ENCODE data around the gene P2RY10.
"Not testable (repeated sequence)": the region's sequence is repeated elsewhere in the genome, so short reads cannot be mapped to it uniquely, and the experiment has no call there.

Gene P2RY10, protein sequence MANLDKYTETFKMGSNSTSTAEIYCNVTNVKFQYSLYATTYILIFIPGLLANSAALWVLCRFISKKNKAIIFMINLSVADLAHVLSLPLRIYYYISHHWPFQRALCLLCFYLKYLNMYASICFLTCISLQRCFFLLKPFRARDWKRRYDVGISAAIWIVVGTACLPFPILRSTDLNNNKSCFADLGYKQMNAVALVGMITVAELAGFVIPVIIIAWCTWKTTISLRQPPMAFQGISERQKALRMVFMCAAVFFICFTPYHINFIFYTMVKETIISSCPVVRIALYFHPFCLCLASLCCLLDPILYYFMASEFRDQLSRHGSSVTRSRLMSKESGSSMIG

DNA sequence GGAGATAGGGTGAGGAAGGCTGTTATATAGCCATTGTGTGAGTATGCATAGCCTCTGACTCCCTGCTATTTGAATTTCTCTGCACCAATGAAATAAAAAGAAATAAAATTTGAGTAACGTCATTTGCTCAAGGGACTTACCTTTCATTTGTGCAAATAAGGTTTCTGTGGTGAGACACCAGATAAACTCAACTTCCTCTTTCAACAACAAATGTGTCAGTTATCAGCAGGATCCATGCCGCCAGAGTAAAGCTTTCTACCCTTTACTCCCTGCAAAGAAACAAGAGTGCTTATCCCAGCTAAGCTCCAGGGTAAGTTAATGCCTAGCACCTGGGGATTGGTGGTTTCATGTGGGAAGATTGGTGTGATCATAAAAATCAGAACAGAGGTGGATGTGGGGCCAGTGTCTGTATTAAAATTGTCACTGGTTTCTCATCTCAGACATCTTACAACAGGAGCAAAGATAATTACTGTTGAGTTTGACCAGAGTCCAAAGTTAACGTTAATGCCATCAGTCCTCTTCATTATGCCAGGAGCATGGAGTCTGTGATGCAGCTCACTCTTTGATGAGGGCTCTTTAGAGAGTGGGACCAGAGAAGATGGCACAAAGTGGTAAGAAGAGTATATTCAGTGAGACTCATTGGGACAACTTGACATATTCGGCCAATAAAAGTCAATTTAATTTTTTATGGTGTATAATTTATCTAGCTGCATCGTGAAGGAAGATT, at the start of gene P2RY10:
P2RY10 (plus strand) TSS at position 206 of the 727 bp plus-strand sequence. CDS start 15,130 bp downstream, outside the sequence.
- no peak for DNase-seq

DNA sequence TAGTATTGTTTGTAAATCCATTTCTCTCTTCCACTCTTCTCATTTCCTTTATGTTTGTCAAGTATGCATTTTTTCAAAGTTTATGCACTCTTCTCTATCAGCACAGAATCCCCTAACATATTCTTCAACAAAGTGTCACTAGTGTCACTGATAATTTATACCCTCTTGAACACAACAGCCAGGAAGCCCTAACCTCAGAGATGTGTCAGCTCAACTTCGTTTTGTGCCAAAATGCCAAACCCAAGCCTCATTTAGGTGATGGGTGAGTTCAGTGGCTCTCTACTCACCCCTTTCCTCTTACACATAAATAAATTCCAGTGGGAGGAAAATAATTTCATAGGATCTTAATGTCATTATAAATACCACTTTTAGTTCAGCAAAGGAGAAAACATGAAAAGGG, 22.4 kb upstream of the P2RY10 start:
- no peak for DNase-seq

DNA sequence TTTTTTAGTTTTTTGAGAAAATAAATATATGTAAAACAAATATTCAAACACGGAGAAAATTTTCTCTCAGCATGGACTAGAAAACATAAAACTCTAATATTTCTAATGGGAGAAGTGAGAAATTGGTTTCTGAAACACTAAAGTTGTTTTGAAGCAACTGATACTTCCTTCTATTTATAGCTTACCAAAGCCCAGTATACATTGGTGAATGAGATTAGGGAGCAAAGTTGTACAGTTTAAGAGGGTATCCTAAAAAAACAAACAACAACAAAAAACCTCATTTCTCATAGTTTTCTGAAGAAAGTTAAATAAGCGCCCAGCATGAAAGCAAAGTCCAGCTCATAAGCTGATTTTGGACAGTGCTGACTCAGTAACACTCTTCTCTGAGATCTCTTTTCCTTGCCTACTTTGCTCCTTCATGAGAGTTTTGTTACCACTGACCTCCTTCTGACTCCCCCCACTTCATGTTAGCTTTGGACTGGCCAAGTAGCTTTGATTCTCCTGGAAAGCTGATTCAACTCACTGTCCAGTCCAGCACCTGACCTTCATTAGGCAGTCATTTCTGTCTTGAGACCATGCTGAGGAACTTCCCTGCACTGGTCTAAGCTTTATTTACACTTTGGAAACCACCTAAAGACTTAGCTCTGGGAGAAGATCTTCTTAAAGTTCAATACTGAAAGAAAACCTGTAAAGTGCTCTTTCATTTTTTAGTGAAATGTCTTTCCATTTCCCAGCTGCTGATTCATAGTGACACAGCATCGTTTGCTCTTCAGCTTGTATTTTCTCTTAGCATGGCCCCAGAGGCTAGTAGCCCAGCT, 21.8 kb upstream of the P2RY10 start:
- DNase-seq: no peak

DNA sequence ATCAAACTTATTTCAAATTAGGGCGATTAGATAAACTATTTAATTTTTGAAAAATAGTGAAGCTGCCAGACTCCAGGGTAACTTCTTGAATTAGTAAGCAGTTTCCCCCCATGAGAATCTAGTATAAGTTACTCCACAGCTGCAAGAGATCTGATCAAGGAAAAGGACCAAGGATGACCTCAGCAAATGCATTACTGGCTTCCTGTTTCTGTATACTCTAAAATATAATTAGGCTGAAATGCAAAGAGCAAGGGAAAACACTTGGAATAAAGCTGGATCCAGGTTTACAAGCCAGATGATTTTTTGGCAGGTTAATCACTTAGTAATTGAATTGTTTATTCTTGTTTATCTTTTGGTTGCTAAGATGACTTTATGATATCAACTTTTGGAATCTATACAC, 13.4 kb upstream of the P2RY10 start:
- DNase-seq: no peak

DNA sequence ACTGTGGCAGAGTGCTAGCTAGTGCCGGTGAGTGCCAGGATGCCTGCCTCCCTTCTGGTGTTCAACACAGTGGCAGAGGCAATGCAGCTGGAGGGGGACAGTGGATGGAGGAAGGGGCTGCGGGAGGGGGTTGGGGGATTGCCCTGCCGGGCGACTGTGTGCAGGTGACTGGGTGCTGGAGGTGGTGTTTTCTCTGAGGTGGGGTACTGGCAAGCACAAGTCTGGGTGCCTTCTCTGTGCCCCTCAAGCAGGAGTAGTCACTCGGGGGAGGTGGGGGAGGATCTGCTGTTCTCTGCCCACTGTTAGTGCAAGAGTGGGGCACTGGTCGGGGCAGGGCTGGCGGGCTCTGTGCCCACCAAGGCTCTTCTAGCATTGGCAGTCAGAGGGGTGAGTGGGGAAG, 10.3 kb upstream of the P2RY10 start:
- DNase-seq: no peak

DNA sequence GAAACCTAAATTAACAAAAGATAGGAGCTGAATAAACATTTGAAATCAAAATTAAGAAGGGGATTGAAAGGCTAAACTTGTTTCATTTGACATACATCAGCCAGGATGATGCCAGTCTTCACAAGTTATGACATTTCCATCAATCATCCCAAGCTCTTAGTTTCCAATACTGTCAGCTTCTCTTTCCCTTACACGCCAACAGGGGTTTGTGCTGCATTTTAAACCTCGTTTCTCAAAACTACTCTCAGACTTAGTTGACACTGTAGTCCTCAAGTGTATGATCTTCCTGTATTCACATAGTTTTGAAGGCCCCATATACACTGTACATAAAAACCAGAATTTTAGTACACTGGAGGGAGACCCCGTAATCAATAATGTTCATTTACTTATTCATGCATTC, 840 bp upstream of the P2RY10 start:
- no peak for DNase-seq

DNA sequence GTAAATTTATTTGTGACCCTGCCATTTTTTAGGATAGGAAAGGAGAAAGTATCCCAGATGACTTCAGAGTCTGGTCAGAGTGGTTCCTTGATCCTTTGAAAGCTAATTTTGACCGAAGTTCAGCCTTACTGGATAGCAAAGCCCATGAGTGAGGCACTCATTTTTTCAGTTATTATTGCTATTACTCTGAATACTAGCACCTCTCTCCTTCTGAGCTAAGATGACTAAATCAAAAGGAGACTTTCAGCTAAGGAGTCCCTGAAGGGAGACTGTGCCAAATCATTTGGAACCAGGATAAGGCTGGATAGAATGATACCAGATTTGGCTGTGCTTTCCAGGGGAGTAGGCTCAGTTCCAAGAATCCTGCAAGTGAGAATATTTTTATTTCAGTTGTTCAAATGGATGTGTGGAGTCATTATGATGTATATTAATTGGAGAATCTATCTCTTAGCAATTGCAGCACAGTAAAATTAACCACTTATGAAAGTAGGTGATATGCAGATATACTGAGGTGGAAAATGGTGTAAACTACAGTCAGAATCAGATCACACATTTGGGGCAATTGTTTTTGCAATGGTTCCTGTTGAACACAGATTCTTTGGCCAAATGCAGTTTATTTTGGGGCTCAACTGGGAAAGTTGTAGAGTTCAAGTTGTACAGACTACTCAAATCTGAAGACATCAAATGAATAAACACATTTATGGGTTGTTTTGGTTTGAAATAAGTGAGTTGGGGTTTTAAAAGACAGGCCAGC, 1.2 kb downstream of the P2RY10 start:
- no peak for DNase-seq

DNA sequence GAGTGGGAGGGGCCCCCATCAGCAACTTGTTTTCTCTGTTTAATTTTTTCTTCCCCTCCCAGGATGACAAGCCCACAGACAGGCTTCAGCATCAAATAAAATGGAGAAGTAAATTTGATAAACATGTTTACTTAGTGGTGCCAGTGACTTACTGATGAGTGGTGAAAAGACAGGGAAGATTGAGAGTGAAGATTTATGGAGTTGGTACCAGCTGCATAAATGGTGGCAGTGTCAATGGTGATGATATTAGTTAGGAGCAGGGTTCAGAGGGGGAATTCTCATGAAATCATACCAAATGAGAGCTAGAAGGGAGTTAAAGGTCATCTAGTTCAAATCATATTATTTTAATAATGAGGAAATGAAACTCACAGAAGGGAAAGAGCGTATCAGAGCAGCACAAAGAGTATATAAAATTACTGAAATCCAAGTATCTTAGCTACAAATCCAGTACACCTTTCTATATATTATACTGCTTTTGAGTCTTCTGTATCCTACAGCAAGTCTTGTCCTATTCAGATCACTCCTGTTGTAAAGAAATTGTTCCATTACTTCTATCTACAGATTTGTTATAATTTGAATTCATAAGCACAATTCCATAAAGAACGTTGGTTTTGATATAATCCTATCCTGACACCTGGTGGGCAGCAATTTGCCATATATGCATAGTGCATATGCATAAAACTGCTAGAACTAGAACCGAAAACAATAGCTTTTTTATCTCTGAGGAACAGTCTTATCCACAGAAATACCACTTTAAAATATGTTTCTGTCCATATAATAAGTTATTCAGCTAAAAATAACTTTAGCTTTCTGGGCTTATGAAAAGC, 5.0 kb downstream of the P2RY10 start:
- no peak for DNase-seq

DNA sequence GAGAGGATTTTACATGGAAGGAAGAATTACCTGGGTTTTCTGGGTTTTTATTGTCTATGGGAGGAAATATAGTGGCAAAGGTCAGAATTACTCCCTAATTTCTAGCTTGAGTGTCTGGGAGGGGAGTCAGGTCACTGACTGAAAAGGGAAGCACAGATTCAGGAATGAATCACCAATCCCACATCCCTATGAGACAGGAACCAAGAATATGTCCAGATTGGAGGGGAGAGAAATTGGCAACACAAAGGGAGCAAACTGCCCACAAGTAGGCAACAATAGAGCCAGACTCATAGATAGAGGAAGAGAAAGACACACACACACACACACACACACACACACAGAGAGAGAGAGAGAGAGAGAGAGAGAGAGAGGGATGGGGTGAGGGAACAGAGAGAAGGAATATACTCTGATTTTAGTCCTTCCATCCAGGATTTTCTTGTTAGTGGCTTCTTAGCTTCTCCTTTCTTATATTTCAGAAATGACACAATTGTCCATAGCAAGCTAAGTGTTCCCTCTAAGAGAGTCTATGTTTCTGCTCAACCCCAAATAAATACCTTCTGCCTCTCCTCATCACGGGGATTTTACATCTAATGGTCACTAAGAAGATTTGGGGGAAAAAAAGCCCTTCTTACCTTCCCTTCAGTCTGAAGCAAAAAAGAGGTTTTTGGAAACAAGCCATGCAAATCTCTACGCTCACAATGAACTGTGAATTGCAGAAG, 12.0 kb downstream of the P2RY10 start:
- DNase-seq: no peak

DNA sequence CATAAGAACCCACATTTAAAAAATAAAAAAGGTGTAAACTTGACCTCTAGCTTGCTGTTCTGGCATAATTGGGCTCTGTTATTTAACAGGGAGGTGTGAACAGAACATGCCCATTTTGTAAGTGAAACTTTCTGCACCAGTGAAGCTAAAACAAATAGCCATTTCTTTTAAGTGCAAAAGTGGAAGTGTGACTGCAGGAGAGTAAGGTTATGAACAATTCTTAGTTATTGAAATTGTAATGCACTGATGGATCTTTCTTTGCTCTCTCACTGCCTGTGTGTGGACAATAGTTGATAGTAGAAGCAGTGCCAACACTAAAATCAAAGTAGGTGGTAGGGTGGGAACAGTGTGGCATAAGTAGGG, 12.6 kb downstream of the P2RY10 start:
- no peak for DNase-seq

DNA sequence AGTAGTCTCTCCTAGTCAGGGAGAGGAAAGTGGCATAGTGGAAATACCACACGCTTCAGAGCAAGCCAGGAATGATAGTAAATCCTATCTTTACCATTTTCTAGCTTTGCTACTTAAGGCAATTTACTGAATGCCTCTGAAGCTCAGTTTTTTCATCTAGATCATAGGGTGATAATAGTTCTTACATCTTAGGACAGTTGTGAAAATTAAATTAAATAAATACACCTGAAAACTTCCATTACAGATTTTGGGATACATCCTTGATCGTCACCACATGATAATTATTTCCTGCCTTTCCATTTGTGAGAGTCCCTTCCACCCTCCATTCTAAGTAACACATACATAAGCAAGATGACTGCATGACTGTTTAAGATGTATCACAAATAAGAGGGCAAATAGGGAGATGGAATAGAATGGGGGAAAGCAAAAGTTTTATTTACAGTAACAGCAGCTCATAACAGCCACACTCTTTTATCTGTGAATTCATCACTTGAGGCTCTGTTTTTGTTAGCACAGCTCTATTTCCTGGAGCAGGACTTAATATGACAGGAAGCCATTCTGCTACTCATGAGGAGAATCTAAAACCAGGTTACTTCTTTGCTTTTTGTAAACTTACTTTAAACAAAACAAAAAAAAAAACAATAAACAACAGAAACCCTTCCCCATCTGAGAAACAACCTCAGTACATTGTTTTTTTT, 13.4 kb downstream of the P2RY10 start:
- DNase-seq: no peak

DNA sequence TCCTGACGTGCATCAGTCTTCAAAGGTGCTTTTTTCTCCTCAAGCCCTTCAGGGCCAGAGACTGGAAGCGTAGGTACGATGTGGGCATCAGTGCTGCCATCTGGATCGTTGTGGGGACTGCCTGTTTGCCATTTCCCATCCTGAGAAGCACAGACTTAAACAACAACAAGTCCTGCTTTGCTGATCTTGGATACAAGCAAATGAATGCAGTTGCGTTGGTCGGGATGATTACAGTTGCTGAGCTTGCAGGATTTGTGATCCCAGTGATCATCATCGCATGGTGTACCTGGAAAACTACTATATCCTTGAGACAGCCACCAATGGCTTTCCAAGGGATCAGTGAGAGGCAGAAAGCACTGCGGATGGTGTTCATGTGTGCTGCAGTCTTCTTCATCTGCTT, 15.7 kb downstream of the P2RY10 start:
- DNase-seq: no peak

DNA sequence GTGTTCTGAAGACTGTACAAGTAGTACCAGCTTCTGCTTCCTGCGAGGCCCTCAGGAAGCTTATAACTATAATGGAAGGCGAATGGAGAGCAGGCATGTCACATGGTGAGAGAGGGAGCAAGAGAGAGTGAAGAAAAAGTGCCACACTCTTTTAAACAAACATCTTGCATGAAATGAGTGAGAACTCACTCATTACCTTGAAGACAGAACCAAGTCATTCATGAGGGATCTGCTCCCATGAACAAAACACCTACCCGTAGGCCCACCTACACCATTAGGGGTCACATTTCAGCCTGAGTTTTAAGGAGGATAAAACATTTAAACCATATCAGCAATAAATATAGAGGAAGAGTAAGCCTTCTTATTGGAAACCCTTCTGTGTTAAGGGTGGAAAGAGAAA, 19.4 kb downstream of the P2RY10 start:
- DNase-seq: no peak

DNA sequence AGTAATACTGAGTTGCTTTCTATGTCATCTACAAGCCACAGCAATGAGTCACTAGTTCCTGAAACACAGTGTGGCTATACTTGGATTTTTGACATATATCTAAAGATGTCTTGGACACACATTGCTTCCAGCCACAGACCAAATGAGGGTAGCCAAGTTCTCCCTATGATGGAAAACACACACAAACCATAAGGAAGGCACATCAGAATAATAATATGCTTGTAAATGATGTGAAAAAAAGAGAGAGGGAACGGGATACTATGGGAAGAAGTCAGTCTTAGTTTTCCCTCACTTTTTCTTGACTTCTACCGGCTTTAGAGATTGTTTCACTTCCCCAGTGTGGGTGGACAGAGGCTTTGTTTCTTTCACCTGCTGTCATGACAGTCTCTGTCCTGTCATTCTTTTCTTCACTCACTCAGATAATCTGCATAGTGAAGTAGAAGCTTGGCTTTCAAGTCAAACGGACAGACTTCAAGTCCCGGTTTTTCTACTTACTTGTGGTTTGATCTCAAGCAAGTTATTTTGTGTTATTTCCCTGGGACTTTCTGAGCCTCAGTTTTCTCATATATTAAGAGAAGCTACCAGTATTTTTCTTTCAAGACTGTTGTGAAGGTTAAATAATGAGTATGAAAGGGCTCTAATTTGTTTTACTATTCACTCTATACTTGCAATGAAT, 34.7 kb downstream of the P2RY10 start:
- DNase-seq: no peak

DNA sequence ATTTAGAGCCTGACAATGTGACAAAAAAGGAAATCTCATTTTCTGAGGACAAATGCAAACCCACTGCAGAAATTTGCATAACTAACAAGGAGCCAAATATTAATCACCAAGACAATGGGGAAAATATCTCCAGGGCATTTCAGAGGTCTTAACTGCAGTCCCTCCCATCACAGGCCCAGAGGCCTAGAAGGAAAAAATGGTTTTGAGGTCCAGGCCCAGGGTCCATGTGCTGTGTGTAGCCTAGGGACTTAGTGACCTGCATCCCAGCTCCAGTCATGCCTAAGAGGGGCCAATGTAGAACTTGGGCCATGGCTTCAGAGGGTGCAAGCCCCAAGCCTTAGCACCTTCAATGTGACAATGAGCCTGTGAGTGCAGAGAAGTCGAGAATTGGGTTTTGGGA, 44.2 kb downstream of the P2RY10 start:
- no peak for DNase-seq

DNA sequence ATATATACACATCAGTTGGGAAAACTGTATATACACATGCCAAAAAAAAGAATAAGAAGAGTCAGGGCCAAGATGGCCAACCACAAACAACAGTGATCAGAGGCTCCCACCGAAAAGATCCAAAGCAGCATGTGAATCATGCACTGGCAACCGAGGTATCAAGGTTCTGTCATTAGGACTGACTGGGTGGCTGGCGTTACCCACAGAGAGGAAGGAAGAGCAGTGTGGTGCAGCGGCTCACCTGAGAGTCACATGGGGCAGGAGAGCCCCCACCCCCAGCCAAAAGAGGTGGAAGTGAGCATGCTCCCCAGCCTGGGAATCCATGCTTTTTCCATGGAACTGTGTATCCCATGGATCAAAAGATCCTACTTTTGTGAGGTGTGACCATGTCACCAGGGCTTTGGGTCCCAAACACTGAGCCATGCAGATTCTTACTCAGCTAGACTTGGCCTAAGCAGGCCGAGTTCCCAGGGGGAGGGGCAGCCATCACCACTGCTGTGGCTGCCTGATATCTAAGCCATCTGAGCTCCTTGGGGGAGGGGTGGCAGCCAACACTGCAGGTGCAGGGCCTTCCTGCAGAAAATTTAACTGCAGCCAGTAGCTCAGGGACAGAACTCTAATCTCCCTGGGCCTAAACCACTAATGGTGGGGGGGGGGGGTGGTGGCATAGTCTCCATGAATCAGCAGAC, 52.8 kb downstream of the P2RY10 start:
- no peak for DNase-seq

DNA sequence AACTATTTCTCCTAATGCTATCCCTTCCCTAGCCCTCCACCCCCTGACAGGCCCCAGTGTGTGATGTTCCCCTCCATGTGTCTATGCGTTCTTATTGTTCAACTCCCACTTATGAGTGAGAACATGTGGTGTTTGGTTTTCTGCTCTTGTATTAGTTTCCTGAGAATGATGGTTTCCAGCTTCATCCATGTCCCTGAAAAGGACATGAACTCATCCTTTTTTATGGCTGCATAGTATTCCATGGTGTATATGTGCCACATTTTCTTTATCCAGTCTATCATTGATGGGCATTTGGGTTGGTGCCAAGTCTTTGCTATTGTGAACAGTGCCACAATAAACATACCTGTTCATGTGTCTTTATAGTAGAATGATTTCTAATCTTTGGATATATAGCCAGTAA, 62.3 kb downstream of the P2RY10 start:
- DNase-seq: not testable (repeated sequence)

Data from NCI-H446 (cell line).